H9 (cell line): ENCODE measurements around the gene PHF21B. TPM values are rescaled to one million over a fixed set of nuclear protein-coding genes. Genes with fewer than 3 reads are reported as not detected.

ENCODE experiments used
- DNase-seq: peaks from one replicate; pipeline ENCODE4 v3.0.0-alpha.2; 2017
- H2AFZ ChIP-seq: one replicate; pipeline ENCODE4 v1.6.1; 2013; ENCODE audit warnings: mild to moderate bottlenecking, low read length, control low read depth, moderate library complexity
- H2AK5ac ChIP-seq: 2 replicates; pipeline ENCODE4 v1.6.1; 2013; ENCODE audit warnings: low read length, control low read depth, mixed read lengths; ENCODE audit not compliant: insufficient read length
- H2BK120ac ChIP-seq: one replicate; pipeline ENCODE4 v1.6.1; 2013; ENCODE audit warnings: low read depth, mild to moderate bottlenecking, low read length, control low read depth, inconsistent platforms; ENCODE audit not compliant: poor library complexity, severe bottlenecking
- H2BK12ac ChIP-seq: 2 replicates; pipeline ENCODE4 v1.6.1; 2013; ENCODE audit warnings: low read length, control low read depth, mixed read lengths, low read depth; ENCODE audit not compliant: insufficient read length
- H2BK15ac ChIP-seq: 2 replicates; pipeline ENCODE4 v1.6.1; 2013; ENCODE audit warnings: low read depth, low read length, control low read depth
- H2BK20ac ChIP-seq: one replicate; pipeline ENCODE4 v1.6.1; 2013; ENCODE audit warnings: low read depth, mild to moderate bottlenecking, low read length, control low read depth, inconsistent platforms; ENCODE audit not compliant: poor library complexity, severe bottlenecking
- H2BK5ac ChIP-seq: 2 replicates; pipeline ENCODE4 v1.6.1; 2013; ENCODE audit warnings: low read length, control low read depth, mixed read lengths; ENCODE audit not compliant: insufficient read length
- H3K14ac ChIP-seq: 2 replicates; pipeline ENCODE4 v1.6.1; 2013; ENCODE audit warnings: low read length, control low read depth; ENCODE audit not compliant: insufficient read depth
- H3K18ac ChIP-seq: 2 replicates; pipeline ENCODE4 v1.6.1; 2013; ENCODE audit warnings: low read depth, mild to moderate bottlenecking, mixed read lengths, low read length, control low read depth; ENCODE audit not compliant: insufficient read length
- H3K23ac ChIP-seq: 2 replicates; pipeline ENCODE4 v1.6.1; 2013; ENCODE audit warnings: low read length, control low read depth, mixed read lengths, low read depth; ENCODE audit not compliant: insufficient read length
- H3K23me2 ChIP-seq: 2 replicates; pipeline ENCODE4 v1.6.1; 2013; ENCODE audit warnings: low read depth, mild to moderate bottlenecking, mixed read lengths, low read length, control low read depth; ENCODE audit not compliant: insufficient read length, poor library complexity, severe bottlenecking
- H3K27ac ChIP-seq: 2 replicates; pipeline ENCODE4 v1.5.1; 2013; ENCODE audit warnings: low read length, control low read depth, mixed read lengths, low read depth; ENCODE audit not compliant: insufficient read length
- H3K27me3 ChIP-seq: 2 replicates; pipeline ENCODE4 v1.6.1; 2013; ENCODE audit warnings: low read length, control low read depth, inconsistent platforms; ENCODE audit not compliant: insufficient read depth
- H3K4ac ChIP-seq: 2 replicates; pipeline ENCODE4 v1.6.1; 2013; ENCODE audit warnings: low read depth, mild to moderate bottlenecking, control low read depth, inconsistent platforms, low read length, moderate library complexity
- H3K4me1 ChIP-seq: 2 replicates; pipeline ENCODE4 v1.6.1; 2013; ENCODE audit warnings: low read length, control low read depth, inconsistent platforms; ENCODE audit not compliant: insufficient read depth
- H3K4me2 ChIP-seq: 2 replicates; pipeline ENCODE4 v1.6.1; 2013; ENCODE audit warnings: low read length, control low read depth, mixed read lengths; ENCODE audit not compliant: insufficient read length, insufficient read depth
- H3K56ac ChIP-seq: 2 replicates; pipeline ENCODE4 v1.6.1; 2013; ENCODE audit warnings: low read depth, mild to moderate bottlenecking, mixed read lengths, low read length, control low read depth; ENCODE audit not compliant: insufficient read length
- H3K79me1 ChIP-seq: 2 replicates; pipeline ENCODE4 v1.6.1; 2013; ENCODE audit warnings: low read depth, mild to moderate bottlenecking, moderate library complexity, low read length, control low read depth, inconsistent platforms; ENCODE audit not compliant: insufficient read depth, poor library complexity, severe bottlenecking
- H3K79me2 ChIP-seq: 2 replicates; pipeline ENCODE4 v1.6.1; 2013; ENCODE audit warnings: low read length, control low read depth, inconsistent platforms; ENCODE audit not compliant: insufficient read depth
- H3K9ac ChIP-seq: 2 replicates; pipeline ENCODE4 v1.6.1; 2013; ENCODE audit warnings: low read length, control low read depth, mixed read lengths; ENCODE audit not compliant: insufficient read length; ENCODE audit errors: extremely low read depth
- H3K9me3 ChIP-seq: one replicate; pipeline ENCODE4 v1.6.1; 2013; ENCODE audit warnings: low read depth, low read length, inconsistent platforms; ENCODE audit not compliant: control insufficient read depth
- H3T11ph ChIP-seq: one replicate; pipeline ENCODE4 v1.6.1; 2013; ENCODE audit warnings: mild to moderate bottlenecking, low read length, control low read depth, inconsistent platforms
- H4K20me1 ChIP-seq: one replicate; pipeline ENCODE4 v1.6.1; 2013; ENCODE audit not compliant: control insufficient read depth, insufficient read length, insufficient read depth
- H4K5ac ChIP-seq: 2 replicates; pipeline ENCODE4 v1.6.1; 2013; ENCODE audit warnings: low read depth, mild to moderate bottlenecking, mixed read lengths, low read length, control low read depth; ENCODE audit not compliant: insufficient read length
- H4K8ac ChIP-seq: replicated peaks from 2 replicates; pipeline ENCODE4 v1.6.1; 2013; ENCODE audit warnings: low read length, control low read depth, mixed read lengths, low read depth; ENCODE audit not compliant: insufficient read length
- H4K91ac ChIP-seq: 2 replicates; pipeline ENCODE4 v1.6.1; 2013; ENCODE audit warnings: low read depth, mild to moderate bottlenecking, moderate library complexity, mixed read lengths, low read length, control low read depth; ENCODE audit not compliant: insufficient read length
- H3K27ac Mint-ChIP-seq, 3 experiments: 2 replicates in 2 of 3; 3 replicates in 1 of 3; pipeline ENCODE4 v1.8.0; 2020 to 2021; ENCODE audit warnings: mixed read lengths in 3 of 3, mild to moderate bottlenecking in 1 of 3, moderate library complexity in 1 of 3
- H3K27me3 Mint-ChIP-seq: 2 replicates; pipeline ENCODE4 v1.8.0; 2021; ENCODE audit warnings: low read depth, mild to moderate bottlenecking, moderate library complexity, mixed read lengths
- H3K36me3 Mint-ChIP-seq, 3 experiments: 2 replicates in 2 of 3; 3 replicates in 1 of 3; pipeline ENCODE4 v1.8.0; 2020 to 2021; ENCODE audit warnings: low read depth in 3 of 3, mixed read lengths in 3 of 3; ENCODE audit not compliant: insufficient read depth in 1 of 3
- H3K4me1 Mint-ChIP-seq, 2 experiments: 2 replicates each; pipeline ENCODE4 v1.8.0; 2020; ENCODE audit warnings: mixed read lengths in 2 of 2
- H3K4me3 Mint-ChIP-seq, 2 experiments: 2 replicates in 1 of 2; 3 replicates in 1 of 2; pipeline ENCODE4 v1.8.0; 2020 to 2021; ENCODE audit warnings: mild to moderate bottlenecking in 2 of 2, mixed read lengths in 2 of 2, moderate library complexity in 1 of 2
- H3K9me3 Mint-ChIP-seq, 2 experiments: 2 replicates in 1 of 2; 3 replicates in 1 of 2; pipeline ENCODE4 v1.8.0; 2020; ENCODE audit warnings: mild to moderate bottlenecking in 2 of 2, mixed read lengths in 2 of 2, moderate library complexity in 1 of 2
- CTCF ChIP-seq: fragments of 200-600 bp; sonication (generic); conservative IDR thresholded peaks from 3 replicates; pipeline ENCODE4 v1.8.0; 2021; ENCODE audit warnings: antibody characterized with exemption, mild to moderate bottlenecking
- WGBS: extraction: QIAGEN DNeasy Blood & Tissue Kit; methylation state at CpG from one replicate; pipeline ENCODE4 v1.1.7; 2013; ENCODE audit warnings: missing lambda C conversion rate, low lambda C conversion rate, mixed read lengths; ENCODE audit not compliant: insufficient read length; ENCODE audit errors: extremely low coverage; 5-methylcytosine and 5-hydroxymethylcytosine counted together
- total RNA-seq: library from RNA; stranded (reverse); gene quantifications from 2 replicates; pipeline ENCODE4 v1.2.1, GENCODE V29; 2021

The PHF21B gene
- total RNA-seq, 1 experiment from 2014 or later, result 60.3 TPM

GRCh38 chr22:44891293-44891747 lies 118.5 kb downstream of the PHF21B start:
- Histone ChIP-seq H4K20me1 (no peaks in the 10 kb centered on the region), H3K4ac (no peak overlapping the region), H2BK120ac (no peak overlapping the region), H3T11ph (no peak overlapping the region), H3K9ac (no peak overlapping the region), H3K18ac (no peak overlapping the region), H3K27me3 (no peaks in the 10 kb centered on the region), H3K4me1 (no peaks in the 10 kb centered on the region), H3K23ac (no peak overlapping the region), H3K23me2 (no peaks in the 10 kb centered on the region), H2AFZ (no peak overlapping the region), H2BK15ac (no peak overlapping the region), H2BK20ac (no peak overlapping the region), H2BK5ac (no peak overlapping the region), H4K5ac (no peak overlapping the region), H4K91ac (no peak overlapping the region), H3K9me3 (no peaks in the 10 kb centered on the region), H3K14ac (no peak overlapping the region), H2BK12ac (no peak overlapping the region), H3K27ac (no peak overlapping the region), H3K79me1 (no peaks in the 10 kb centered on the region), H3K79me2 (no peaks in the 10 kb centered on the region), H4K8ac (no peak overlapping the region), H2AK5ac (no peak overlapping the region), H3K4me2 (no peak overlapping the region), H3K56ac (no peak overlapping the region)
- DNase-seq, result no peak
- Mint-ChIP-seq H3K4me1 (peaks cover 17 to 22% of the 10 kb centered on the region in 2 experiments), H3K4me3 (no peak overlapping the region), H3K36me3 (peaks cover 11 to 56% (median 35%) of the 10 kb centered on the region in 3 experiments), H3K9me3 (no peaks in the 10 kb centered on the region), H3K27ac (peak overlapping the region in 1 of 3 experiments; percentile 28; a peak in 1 of 7 replicates), H3K27me3 (no peaks in the 10 kb centered on the region)
- TF ChIP-seq CTCF, result no peak
- no CpG with 5 or more reads among the region's 11 CpGs for WGBS
